ENCODE data around the gene KRT35.

Gene KRT35

DNA sequence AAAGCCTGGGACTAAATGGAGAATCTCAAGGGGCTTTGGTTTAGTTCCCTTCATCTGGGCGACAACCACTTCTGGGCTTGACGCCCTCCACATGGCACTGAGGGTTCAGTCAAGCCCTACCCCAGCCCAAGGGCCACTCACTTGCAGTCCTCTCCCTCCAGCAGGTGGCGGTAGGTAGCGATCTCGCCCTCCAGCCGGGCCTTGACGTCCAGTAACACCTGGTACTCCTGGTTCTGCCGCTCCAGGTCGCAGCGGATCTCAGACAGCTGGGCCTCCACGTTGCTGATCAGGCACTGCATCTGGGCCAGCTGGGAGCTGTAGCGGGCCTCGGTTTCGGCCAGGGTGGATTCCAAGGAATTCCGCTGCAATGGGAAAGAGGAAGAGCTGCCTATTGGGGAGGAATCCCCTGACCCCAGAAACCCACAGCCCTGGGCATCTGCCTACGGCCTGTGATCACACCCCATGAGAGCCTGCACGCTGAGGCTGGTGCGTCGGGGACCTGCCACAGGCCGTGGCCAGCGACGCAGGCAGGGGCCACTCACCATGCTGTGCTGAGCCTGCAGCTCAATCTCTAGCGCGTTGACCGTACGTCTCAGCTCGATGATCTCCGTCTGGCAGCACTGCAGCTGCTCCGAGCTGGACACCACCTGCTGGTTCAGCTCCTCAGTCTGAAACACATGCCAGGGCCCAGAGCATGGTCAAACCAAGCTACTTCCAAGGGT lies 6.0 kb upstream of the KRT35 start:
- no peak for DNase-seq

DNA sequence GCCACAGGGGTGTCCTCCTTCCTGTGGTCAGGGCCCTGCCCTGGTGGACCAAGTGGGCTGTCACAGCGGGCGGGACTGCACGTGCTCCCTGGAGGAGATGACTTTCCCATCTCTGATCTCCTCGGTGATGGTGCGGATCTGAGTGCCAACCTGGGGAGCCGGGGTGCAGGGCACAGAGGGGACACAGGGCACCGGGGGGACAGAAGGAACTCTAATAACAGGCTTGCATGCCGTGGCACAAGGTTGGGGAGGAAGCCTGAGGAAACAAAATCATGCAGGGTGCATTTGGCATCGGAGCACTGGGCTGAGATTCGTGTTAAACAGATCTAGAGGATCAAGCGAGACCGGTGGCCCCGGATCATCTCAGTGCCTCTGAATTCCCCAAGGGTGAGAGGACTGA lies 5.4 kb upstream of the KRT35 start:
- DNase-seq = no peak

DNA sequence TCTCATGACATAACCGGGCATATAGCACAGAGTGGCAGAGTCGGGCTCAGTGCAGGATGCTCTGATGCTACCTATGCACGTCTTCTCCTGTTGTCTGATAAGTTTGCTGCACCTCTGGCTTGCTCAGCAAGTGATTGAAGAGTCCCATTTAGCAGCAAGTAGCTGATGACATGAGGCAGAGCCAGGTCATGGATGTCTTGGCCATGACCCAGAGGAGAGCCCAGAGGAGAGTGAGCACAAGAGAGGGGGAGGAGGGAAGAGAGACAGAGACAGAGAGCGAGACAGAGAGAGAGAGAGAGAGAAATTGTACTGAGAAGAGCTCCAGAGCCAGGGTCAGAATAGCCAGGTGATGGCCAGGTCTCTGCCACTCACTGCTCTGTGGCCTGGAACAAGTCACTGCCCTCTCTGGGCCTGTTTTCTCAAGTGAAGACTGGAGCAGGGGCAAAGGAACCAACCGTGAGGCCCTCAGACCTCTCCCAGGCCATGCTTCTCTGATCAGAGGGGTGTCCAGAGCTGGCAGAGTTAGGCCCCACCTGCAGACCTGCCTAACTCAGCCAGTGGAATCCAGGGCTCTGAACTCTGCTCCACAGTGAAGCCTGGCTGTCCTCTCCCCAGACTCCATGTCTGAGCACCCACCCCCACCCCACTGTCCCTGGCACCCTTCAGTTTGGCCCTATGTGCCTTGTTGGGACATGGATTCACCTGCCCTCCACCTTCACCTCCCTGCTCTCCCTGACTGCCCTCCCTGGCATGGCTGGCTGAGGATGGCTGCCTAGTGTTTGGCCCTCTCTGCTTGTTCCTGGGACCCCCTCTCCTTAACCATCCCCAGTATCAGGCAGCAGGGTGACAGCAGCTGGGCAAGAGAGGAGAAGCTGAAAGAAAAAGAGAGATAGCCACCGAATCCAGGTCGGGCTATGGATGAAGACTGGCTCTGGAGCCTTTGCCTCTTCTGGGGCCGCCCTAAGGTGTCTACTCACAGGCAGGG lies 4.3 kb upstream of the KRT35 start:
- DNase-seq = no peak

DNA sequence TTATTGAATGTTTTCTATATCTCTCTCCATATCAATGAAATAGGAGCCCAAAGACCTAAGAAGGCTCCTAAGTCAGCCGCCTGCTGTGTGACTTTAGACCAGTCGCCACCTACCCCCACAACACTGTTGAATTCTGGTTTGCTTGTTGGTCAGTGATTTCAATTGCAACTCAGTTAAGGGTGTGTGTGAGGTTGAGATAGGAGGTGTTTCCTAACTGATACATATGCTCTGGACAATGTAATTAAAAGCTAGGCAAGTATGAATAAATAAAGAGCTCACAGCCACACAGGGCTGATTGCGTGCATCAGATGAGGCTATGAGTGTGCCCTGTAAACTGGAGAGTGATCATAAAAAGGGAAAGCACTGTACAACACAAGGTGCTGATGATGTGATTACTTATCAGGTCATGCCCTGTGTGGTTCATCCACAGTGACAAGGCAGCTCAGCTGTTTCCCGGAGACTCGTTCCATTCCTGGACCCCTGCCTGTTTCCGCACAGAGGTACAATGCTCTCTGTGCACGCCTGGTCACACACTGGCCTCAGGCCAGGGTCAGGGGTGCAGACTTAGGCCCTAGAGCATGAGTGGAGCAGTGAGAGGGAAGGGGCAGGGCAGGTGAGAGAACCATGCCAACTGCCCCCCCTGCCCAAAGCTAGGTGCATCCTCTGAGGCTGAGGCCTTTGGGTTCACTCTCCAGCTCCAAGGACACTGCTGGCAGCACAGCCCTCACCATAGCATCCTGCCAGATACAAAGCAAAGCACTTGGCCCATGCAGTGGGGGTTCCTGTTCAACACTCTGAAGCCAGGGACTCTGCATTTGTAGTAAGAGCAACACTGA lies 3.3 kb upstream of the KRT35 start:
- DNase-seq = no peak

DNA sequence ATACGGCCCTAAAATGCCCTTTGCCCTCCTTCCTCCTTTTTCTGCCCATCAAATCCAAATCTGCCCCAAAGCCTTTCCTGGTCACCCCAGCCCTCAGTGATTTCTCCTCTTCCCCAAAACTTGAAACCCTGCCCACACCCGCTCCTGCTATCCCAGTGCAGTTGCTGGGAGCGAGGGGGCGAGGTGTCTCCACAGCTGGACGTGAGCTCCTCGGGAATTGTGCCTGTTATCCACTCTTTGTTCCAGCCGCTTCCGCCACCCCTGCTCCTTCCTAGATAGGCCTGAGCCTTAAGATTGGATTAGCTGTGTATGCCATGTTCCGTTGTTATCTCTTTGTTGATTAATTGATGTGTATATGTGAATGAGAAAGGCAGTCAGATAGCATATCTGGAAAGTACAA lies 2.6 kb upstream of the KRT35 start:
- DNase-seq = no peak

DNA sequence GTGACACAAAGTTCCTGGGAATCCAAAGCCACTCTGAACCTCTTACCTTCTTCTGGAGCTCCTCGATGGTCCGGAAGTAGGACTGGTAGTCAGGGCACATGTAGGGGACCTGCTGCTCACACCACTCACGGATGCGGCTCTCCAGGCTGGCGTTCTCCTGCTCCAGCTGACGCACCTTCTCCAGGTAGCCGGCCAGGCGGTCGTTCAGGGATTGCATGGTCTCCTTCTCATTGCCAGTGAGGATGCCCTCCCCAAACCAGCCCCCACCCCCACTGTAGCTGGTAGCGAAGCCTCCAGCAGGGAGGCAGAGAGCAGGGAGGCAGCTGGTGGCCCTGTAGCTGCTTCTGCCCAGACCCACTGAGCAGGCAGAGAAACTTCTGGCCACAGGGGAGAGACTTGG lies 370 bp downstream of the KRT35 start:
- DNase-seq = no peak

DNA sequence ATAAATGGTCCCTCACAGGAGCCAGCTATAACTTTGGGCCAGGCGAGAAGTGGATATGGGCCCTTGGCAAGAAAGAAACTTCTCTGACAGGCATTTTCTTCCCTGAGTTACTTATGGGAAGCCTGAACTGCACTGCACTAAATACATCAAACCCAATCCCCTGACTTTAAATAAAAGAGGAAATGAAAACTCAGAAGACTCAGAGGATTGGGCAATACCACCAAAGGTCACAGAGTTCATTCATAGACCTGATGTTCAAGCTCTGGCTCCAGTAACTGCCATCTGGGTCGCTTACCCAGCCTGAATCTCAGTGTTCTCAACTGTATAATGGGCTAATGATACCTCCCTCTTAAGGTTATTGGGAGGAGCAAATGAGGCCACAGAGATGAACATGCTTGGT lies 815 bp downstream of the KRT35 start:
- no peak for DNase-seq

DNA sequence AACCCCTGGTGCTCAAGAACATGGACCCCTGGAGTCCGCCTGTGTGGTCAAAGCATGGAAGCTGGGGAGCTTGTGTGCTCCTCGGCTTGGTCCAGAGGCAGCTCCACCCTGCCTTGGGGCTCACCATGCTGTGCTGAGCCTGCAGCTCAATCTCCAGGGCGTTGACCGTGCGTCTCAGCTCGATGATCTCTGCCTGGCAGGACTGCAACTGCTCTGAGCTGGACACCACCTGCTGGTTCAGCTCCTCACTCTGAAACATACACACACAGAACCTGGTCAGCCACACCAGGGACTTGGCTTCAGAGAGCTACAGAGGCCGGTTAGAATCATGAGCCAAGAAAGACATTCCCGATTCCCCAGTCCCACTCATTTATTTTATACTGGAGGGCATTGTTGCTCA lies 2.7 kb downstream of the KRT35 start:
- no peak for DNase-seq

DNA sequence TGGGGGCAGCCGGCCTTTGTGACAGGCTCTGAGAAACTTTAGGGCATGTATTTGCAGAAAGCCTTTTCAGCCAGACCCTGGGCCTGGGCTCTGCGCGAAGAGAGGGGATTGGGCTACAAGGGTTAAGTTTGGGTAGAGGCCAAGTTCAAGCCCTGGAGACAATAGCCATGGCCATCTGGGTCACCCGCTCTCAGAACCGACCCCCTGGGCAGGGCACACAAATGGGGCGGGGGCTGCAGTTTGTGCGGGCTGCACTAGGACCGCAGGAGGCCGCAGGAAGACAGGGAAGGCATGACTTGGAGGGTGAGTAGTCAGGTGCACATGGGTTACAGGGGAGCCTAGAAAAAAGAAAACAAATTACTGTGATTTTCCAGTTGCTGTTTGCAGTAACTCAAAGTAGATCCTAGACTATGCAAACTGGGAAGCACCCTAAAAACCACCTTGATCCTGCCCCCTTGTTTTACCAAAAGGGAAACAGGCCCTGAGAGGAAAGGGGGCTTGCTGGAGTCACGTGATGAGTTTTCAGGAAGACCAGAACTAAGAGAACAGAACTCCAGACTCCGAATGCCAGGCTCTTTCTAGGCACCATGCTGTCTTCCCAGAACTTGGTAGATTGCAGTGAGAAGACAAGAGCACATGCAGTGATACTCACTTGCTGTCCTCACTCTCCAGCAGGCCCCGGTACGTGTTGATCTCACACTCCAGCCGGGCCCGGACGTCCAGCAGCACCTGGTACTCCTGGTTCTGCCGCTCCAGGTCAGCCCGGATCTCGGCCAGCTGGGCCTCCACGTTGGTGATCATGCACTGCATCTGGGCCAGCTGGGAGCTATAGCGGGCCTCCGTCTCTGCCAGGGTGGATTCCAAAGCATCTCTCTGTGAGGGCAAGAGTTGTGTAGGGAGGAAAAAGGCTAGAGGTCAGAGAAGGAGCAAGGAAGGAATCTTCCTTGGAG lies 3.8 kb downstream of the KRT35 start:
- no peak for DNase-seq

DNA sequence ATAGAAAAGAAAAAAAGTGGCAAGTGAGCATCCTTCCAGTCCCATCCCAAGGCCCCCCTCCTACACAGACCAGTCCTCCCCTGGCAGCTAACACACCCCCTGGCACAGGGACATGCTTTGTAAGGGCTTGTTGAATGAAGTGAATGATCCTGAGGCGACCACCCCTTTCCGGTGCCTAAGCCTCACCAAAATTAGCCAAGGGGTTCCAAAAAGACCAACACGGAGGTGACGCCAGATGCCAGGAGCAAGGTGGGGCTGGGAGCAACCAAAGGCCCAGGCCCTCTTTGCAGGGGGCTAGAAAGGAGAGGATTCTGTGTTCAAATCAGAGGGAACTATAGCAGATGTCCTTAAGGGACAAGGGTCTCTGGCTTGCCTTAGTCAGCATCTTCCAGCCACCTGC lies 5.5 kb downstream of the KRT35 start:
- DNase-seq = no peak

DNA sequence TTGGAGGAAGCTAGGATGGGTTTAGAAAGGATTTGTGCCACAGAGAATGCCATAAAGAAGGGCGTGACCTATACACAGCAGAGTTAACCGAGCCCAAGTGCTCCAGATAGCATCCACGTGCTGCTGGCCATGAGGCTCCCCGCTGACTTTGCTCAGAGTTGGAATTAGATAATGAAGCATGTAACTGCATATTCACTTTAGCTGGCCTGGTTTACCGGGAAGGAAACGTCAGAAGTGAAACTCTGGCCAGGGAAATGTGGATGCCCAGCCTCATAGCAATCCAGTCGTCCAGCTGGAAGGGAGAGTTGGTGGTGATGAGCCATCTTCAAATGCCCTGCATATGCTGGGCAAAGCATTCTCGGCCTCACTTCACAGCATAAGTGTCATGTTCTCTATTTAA lies 6.1 kb downstream of the KRT35 start:
- DNase-seq = no peak

DNA sequence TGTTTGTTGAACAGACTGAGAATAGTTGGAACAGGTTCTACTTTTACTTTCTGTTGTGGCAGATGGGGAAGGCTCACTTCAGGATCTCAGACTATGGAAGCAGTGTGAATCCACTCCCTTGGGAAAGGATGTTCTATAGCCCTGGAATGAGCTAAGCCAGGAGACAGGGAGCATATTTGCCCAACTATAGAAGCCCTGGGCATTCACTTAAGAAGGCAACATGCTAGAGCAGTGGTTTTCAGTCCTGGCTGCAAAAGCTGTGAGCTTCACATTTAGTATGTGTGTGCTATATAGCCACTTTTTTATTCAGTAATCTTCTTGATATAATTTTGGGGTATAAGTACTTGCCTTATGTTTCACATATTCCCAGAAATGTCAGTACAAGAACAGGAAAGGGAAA lies 12.6 kb downstream of the KRT35 start:
- no peak for DNase-seq

DNA sequence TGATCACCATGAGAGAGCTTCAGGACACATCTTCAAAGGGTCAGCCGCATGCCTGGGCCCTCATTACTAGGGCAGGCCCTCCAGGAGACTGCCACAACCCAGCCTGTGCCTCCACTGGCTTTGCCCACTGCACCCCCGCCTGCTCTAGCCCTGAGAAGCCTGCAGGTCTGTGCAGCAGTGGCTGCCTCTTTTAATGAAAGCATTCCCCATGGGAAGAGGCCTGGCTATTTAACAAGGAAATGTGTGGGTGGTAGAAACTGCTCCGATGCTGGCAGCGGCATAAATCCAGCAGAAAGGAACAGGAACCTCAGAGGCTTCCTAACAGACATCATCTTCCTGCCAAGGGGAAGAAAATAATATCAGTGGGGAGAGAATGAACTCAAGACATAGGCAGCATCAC lies 13.4 kb downstream of the KRT35 start:
- no peak for DNase-seq

DNA sequence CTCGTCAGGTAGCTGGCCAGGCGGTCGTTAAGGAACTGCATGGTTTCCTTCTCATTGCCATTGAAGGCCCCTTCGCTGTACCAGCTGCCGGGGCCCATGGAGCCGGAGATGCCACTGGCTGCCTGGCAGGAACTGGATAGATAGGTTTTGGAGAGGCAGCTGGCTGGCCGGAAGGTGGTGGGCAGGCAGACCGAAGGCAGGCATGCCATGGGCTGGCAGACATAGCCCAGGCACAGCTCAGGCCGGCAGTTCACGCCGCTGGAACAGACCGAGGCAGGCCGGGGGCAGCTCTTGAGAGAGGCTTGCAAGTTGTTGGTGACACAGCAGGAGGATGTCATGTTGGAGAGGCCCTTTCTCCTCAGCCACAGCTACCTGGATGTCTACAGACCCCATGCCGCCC lies 14.0 kb downstream of the KRT35 start, which contains the start of gene KRT32:
Gene KRT32 (minus strand): TSS at position 399 of the 400 bp plus-strand sequence. CDS start 61 bp downstream, at position 338.
- no peak for DNase-seq

DNA sequence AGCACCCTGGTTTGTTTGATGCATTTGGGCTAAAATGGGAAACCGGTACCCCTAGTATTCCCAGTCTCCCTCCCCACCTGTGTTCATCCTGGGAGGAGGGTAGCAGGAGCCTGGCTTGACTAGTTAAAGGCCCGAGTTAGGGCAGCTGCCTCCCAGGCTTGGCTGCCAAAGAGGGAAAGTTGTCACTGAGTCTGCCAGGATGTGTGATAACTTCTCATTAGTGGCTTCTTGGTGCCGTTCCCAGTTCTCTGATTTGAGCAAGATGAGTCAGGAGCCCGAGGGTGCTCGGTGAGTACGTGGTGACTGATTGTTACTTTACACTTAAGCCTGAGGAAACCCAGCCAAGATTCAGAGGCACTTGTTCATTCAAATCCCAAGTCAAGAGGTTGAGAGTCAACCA lies 16.3 kb downstream of the KRT35 start:
- peak in 1 of 2 experiments; percentile 37 for DNase-seq

DNA sequence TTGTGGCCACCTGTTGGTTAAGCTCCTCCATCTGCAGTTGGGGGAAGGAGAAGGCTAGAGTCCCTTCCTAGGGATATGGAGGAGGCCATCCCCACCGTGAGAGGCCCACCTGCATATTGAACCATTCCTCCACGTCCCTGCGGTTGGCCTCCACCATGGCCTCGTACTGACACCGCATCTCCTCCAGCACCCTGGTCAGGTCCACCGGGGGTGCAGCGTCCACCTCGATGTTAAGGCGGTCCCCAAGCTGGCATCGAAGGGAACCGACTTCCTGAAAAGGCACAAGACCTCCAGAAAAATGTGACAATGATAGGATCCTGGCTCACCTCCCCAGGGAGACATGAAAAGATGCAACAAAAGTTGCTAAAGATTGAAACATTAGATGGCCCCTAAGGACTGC lies 16.8 kb downstream of the KRT35 start:
- DNase-seq = no peak

DNA sequence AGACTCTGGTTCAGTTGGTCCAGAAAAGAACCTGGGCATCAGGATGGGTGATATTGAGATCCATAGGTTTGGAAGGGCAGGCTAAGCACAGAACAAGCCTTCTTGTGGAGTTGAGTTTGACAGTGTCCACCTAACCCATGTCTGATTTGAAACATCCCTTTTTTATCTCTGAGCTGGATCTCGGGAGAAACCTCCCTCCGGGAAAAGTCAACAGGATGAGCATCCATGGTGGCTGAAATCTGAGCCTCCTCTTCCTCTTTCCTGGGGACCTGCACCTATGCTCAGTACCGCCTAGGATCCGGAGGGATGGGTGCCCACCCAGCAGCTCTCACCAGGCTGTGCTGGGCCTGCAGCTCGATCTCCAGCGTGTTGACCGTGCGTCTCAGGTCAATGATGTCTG lies 17.2 kb downstream of the KRT35 start:
- DNase-seq = no peak

DNA sequence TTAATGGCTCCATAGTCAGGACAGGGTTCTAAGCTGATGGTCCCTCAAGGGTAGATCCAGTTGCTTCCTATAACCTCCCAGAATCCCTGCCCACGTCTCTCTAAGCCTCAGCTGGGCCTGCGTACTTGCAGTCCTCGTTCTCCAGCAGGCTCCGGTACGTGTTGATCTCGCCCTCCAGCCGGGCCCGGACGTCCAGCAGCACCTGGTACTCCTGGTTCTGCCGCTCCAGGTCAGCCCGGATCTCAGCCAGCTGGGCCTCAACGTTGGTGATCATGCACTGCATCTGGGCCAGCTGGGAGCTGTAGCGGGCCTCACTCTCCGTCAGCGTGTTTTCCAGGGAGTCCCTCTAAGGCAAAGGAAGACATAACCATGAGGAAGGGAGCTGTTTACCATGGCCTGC lies 18.2 kb downstream of the KRT35 start:
- no peak for DNase-seq

DNA sequence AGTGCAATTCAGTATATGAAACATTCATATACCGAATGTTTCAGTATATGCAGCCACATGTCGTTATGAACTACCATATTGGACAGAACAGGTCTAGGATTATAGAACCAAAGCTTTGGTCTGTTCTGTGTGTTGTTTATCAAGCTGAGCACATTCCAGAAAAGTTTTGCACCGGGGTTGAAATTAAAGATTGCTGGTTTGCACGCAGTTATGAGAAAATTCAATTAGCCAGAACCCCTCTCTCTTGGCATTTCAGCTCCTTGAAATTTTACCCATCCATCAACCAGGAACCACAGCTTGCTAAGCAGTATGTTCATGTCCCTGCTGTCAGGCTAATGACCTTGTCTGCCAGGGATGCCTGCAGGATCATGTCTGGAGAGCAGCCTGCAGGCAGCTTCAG lies 23.3 kb downstream of the KRT35 start:
- DNase-seq = no peak

DNA sequence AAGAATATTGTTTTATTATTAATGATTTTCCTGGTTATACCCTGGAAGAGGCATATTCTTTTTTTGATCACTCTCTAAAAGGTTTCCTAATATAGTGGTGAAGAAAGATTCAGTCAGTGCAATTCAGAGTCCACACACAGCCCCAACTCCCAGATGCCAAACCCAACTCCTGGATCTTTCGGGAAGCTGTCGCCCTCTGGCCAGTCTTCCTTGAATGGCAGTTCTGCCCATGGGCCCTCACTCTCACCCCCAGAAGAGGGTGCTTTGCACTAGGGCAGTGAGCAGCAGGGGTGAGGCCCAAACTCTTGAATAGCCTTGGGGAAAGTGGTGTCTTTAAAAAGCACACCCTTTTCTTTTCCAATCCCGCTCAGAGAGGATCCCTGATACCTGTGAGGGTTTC lies 24.7 kb downstream of the KRT35 start:
- no peak for DNase-seq

DNA sequence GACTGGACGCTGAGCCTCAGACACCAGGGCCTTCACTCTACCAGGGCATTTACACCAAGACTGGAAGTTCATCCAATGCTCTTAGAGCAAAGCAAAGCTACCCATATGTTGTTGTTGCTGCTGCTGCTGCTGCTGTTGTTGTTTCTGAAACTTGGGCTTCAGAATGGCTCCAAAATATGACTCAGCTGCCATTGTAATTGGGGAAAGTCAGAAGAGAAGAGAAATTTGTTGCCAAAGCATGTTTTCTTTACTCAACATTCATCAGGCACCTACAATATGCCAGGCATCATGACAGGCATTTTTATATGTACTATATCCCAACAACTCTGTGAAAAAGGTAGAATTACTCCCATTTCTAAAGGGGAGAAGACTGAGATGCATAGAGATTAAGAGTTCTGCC lies 25.7 kb downstream of the KRT35 start:
- DNase-seq = no peak

DNA sequence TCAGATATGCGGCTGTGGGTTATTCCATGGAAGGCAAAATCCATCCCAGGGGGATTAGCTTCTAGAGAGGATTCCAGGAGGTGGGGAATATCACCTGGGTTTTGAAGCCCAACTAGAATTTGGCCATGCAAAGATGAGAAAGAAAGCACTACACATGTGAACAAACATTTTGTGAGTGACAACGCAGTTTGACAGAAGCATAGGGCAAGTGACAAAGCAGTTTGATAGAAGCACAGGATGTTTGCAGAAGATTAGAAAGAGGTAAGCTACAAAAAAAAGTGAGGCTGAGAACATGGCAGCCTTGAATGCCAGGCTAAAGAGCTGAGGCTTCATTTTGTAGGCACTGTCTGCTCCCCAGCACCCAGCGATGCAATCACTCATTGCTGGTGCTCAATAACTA lies 27.9 kb downstream of the KRT35 start:
- no peak for DNase-seq
